ENCODE results near the gene KIAA1671. TPM values are rescaled to one million over a fixed set of nuclear protein-coding genes. Genes with fewer than 3 reads are reported as not detected.

KIAA1671 gene
- total RNA-seq, 1 experiment from 2014 or later, result 12.8 TPM

- Histone ChIP-seq H3K36me3 (ENCODE audit: insufficient read depth, low read length, poor library complexity, severe bottlenecking) (no peaks in the 10 kb centered on the region), H3K9me3 (ENCODE audit: low read depth, low read length, poor library complexity, severe bottlenecking) (no peaks in the 10 kb centered on the region), H3K27me3 (replicated peaks; ENCODE audit: insufficient read depth, low read depth, low read length, poor library complexity) (no peaks in the 10 kb centered on the region), H3K4me1 (ENCODE audit: insufficient read depth, low read length, poor library complexity, severe bottlenecking) (no peaks in the 10 kb centered on the region), H3K4me3 (ENCODE audit: low read depth, low read length, poor library complexity, severe bottlenecking) (no peak overlapping the region), H3K27ac (ENCODE audit: low read depth, low read length, poor library complexity, severe bottlenecking) (no peak overlapping the region)
- CTCF ChIA-PET, result interaction anchor here (1.2 kb wide), 1 partner anchor 9 kb away, joined by 5 read pairs; no protein-coding TSS in a partner anchor
- POLR2A ChIA-PET (ENCODE audit: low non-redundant PET), result no interaction called here
- TF ChIP-seq CTCF (conservative IDR thresholded peaks at IDR 0.05; ENCODE audit: low read depth, low read length), result no peak
- intact Hi-C loops (cut with micrococcal nuclease; ENCODE audit: unreplicated experiment), result no loop called here
- no TSS peak for BruUV-seq (replicated peaks)
- DNase-seq (ENCODE audit: low spot score), result no peak
These were observed 167.6 kb downstream of the KIAA1671 start for GRCh38 chr22:25120093-25120561.

- H3K27me3 ChIP-seq (replicated peaks; ENCODE audit: insufficient read depth, low read depth, low read length, poor library complexity), result no peaks in the 10 kb centered on the region
- no peak overlapping the region for H3K4me3 ChIP-seq (ENCODE audit: low read depth, low read length, poor library complexity, severe bottlenecking)
- no TSS peak for BruUV-seq (replicated peaks)
- intact Hi-C loops (cut with micrococcal nuclease; ENCODE audit: unreplicated experiment), result no loop called here
- TF ChIP-seq CTCF (conservative IDR thresholded peaks at IDR 0.05; ENCODE audit: low read depth, low read length), result no peak
- TF ChIP-seq EZH2 (IDR thresholded peaks at IDR 0.05; ENCODE audit: borderline replicate concordance, low read depth, low read length, poor library complexity, severe bottlenecking), result no peak
- no peaks in the 10 kb centered on the region for H3K4me1 ChIP-seq (ENCODE audit: insufficient read depth, low read length, poor library complexity, severe bottlenecking)
- ChIA-PET POLR2A (ENCODE audit: low non-redundant PET) (no interaction called here), CTCF (no interaction called here)
- H3K36me3 ChIP-seq (ENCODE audit: insufficient read depth, low read length, poor library complexity, severe bottlenecking), result no peaks in the 10 kb centered on the region
- H3K27ac ChIP-seq (ENCODE audit: low read depth, low read length, poor library complexity, severe bottlenecking), result no peak overlapping the region
- H3K9me3 ChIP-seq (ENCODE audit: low read depth, low read length, poor library complexity, severe bottlenecking), result no peaks in the 10 kb centered on the region
- DNase-seq (ENCODE audit: low spot score), result no peak
These were observed 168.3 kb downstream of the KIAA1671 start for GRCh38 chr22:25120761-25121212.

GRCh38 chr22:25122136-25122764 is 169.7 kb downstream of the KIAA1671 start:
- POLR2A ChIA-PET (ENCODE audit: low non-redundant PET), result interaction anchor here (0.6 to 0.7 kb wide), 2 partner anchors 148 to 598 kb away, joined by 3 to 15 read pairs; no protein-coding TSS in a partner anchor
- no TSS peak for BruUV-seq (replicated peaks)
- H3K27ac ChIP-seq (ENCODE audit: low read depth, low read length, poor library complexity, severe bottlenecking), result no peak overlapping the region
- intact Hi-C loops (cut with micrococcal nuclease; ENCODE audit: unreplicated experiment), result no loop called here
- DNase-seq (ENCODE audit: low spot score), result no peak
- no peaks in the 10 kb centered on the region for H3K9me3 ChIP-seq (ENCODE audit: low read depth, low read length, poor library complexity, severe bottlenecking)
- TF ChIP-seq EZH2 (IDR thresholded peaks at IDR 0.05; ENCODE audit: borderline replicate concordance, low read depth, low read length, poor library complexity, severe bottlenecking) (no peak), CTCF (conservative IDR thresholded peaks at IDR 0.05; ENCODE audit: low read depth, low read length) (no peak)
- H3K4me1 ChIP-seq (ENCODE audit: insufficient read depth, low read length, poor library complexity, severe bottlenecking), result no peaks in the 10 kb centered on the region
- CTCF ChIA-PET, result no interaction called here
- no peak overlapping the region for H3K4me3 ChIP-seq (ENCODE audit: low read depth, low read length, poor library complexity, severe bottlenecking)
- H3K36me3 ChIP-seq (ENCODE audit: insufficient read depth, low read length, poor library complexity, severe bottlenecking), result no peaks in the 10 kb centered on the region
- no peaks in the 10 kb centered on the region for H3K27me3 ChIP-seq (replicated peaks; ENCODE audit: insufficient read depth, low read depth, low read length, poor library complexity)

Data from A673 (cell line).